ENCODE results near the gene VWCE. TPM values are rescaled to one million over a fixed set of nuclear protein-coding genes. Genes with fewer than 3 reads are reported as not detected.

Gene VWCE
- total RNA-seq, 2 experiments from 2014 or later, result 0.79 to 5.5 TPM

DNA sequence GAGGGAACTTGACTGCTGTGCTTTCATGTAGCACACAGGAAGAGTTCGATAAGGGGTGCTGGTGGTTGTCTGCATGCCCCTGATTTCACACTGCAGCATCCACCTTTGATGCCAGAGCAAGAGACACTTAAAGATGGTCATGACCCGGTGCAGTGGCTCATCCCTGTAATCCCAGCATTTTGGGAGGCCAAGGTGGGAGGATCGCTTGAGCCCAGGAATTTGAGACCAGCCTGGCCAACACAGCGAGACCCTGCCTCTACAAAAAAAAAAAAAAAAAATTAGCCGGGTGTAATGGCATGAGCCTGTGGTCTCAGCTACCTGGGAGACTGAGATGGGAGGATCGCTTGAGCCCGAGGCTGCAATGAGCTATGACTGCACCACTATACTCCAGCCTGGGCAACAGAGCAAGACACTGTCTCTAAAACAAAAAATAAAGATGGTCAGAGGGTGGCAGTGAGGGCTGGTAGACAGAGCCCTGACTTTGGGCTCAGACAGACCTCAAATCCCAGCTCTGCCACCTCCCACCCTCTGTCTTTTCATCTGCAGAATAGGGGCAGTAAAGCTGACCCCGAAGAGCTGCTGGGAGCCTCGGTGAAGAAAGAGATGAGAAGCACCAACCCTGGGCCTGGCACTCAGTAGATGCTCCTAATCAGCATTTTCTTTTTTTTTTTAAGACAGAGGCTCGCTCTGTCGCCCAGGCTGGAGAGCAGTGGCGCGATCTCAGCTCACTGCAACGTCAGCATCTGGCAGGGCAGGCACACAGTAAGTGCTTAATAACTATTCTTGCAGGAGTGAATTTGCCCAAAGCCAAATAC is 17.7 kb downstream of the VWCE start:
- no peaks in the 10 kb centered on the region for H3K36me3 ChIP-seq (ENCODE audit: insufficient read depth, low read length)
- no peak overlapping the region for H3K4me3 ChIP-seq (ENCODE audit: low read depth, low read length, poor library complexity, severe bottlenecking)
- no peak overlapping the region for H2AFZ ChIP-seq (ENCODE audit: low read length)
- no peak for DNase-seq (ENCODE audit: low spot score)
- no peak overlapping the region for H3K27ac ChIP-seq (ENCODE audit: low read depth, low read length, poor library complexity, severe bottlenecking)
- H3K9me3 ChIP-seq (ENCODE audit: low read length), result no peaks in the 10 kb centered on the region
- ChIA-PET POLR2A (interaction anchor here (0.7 kb wide), 1 partner anchor 12 kb away, joined by 3 read pairs; no protein-coding TSS in a partner anchor), CTCF (ENCODE audit: unreplicated experiment) (no interaction called here)
- no peaks in the 10 kb centered on the region for H3K79me2 ChIP-seq (ENCODE audit: insufficient read depth, low read depth, low read length)
- TF ChIP-seq, protein P1, sequence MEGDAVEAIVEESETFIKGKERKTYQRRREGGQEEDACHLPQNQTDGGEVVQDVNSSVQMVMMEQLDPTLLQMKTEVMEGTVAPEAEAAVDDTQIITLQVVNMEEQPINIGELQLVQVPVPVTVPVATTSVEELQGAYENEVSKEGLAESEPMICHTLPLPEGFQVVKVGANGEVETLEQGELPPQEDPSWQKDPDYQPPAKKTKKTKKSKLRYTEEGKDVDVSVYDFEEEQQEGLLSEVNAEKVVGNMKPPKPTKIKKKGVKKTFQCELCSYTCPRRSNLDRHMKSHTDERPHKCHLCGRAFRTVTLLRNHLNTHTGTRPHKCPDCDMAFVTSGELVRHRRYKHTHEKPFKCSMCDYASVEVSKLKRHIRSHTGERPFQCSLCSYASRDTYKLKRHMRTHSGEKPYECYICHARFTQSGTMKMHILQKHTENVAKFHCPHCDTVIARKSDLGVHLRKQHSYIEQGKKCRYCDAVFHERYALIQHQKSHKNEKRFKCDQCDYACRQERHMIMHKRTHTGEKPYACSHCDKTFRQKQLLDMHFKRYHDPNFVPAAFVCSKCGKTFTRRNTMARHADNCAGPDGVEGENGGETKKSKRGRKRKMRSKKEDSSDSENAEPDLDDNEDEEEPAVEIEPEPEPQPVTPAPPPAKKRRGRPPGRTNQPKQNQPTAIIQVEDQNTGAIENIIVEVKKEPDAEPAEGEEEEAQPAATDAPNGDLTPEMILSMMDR (conservative IDR thresholded peaks at IDR 0.05; ENCODE audit: low read length), result no peak
- TF ChIP-seq EZH2phosphoT487 (IDR thresholded peaks at IDR 0.05; ENCODE audit: borderline replicate concordance, low read depth, low read length), result no peak
- H3K4me2 ChIP-seq (ENCODE audit: low read length), result no peak overlapping the region
- no TSS peak for BruUV-seq (replicated peaks)
- H4K20me1 ChIP-seq (ENCODE audit: insufficient read depth, low read length), result no peaks in the 10 kb centered on the region
- H3K9me2 ChIP-seq (ENCODE audit: insufficient read depth, low read length), result no peaks in the 10 kb centered on the region
- H3K4me1 ChIP-seq (ENCODE audit: insufficient read depth, low read length, poor library complexity, severe bottlenecking), result no peaks in the 10 kb centered on the region
- intact Hi-C loops (cut with micrococcal nuclease; ENCODE audit: unreplicated experiment), result no loop called here

DNA sequence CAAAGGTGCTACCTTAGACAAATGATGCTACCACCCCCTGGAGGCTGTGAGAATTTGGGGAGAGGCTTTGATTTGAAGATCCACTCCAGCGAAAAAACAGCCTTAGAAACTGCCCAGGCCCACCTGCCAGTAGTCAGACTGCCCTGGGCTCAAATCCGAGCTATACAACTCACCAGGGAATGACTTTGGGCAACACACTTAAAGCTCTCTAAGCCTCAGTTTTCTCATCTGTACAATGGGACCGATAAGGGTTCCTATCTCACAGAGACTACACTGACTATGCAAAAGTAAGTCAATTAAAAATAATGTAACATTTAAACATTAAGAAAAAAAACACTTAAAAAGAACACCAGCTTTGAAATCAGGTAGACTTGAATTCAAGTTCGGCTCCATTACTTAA is 19.9 kb downstream of the VWCE start:
- Histone ChIP-seq H3K79me2 (ENCODE audit: insufficient read depth, low read depth, low read length) (no peaks in the 10 kb centered on the region), H3K36me3 (ENCODE audit: insufficient read depth, low read length) (no peaks in the 10 kb centered on the region), H3K4me1 (ENCODE audit: insufficient read depth, low read length, poor library complexity, severe bottlenecking) (no peaks in the 10 kb centered on the region), H4K20me1 (ENCODE audit: insufficient read depth, low read length) (no peaks in the 10 kb centered on the region), H3K27ac (ENCODE audit: low read depth, low read length, poor library complexity, severe bottlenecking) (no peak overlapping the region), H3K4me2 (ENCODE audit: low read length) (no peak overlapping the region), H2AFZ (ENCODE audit: low read length) (no peak overlapping the region), H3K9me3 (ENCODE audit: low read length) (no peaks in the 10 kb centered on the region), H3K9me2 (ENCODE audit: insufficient read depth, low read length) (no peaks in the 10 kb centered on the region), H3K4me3 (ENCODE audit: low read depth, low read length, poor library complexity, severe bottlenecking) (no peak overlapping the region)
- no peak for DNase-seq (ENCODE audit: low spot score)
- no TSS peak for BruUV-seq (replicated peaks)
- CTCF ChIA-PET (ENCODE audit: unreplicated experiment), result no interaction called here
- POLR2A ChIA-PET, result no interaction called here
- TF ChIP-seq, protein P1 (conservative IDR thresholded peaks at IDR 0.05; ENCODE audit: low read length), result 0 out of 2 replicates have a peak, but pooled peaks have one; percentile 19
- no peak for TF ChIP-seq EZH2phosphoT487 (IDR thresholded peaks at IDR 0.05; ENCODE audit: borderline replicate concordance, low read depth, low read length)
- intact Hi-C loops (cut with micrococcal nuclease; ENCODE audit: unreplicated experiment), result no loop called here

DNA sequence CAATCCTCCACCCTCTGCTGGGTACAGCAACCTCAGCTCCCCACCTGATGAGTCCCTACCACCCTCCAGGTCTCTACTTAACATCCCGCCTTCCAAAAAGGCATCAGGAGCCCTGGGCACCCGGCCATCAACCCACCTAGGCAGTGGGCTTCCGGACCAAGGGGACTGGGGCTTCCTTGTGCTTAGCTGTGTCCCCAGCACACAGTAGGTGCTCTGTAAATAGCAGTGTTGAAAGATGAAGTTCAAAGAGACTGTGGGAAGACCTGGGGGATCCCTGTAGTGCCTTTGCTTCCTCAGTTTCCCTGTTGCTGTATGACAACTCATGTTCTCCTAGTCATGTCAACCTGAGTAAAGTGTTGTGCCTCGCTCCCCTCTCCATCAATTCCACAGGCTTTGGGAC is 21.0 kb downstream of the VWCE start:
- no peaks in the 10 kb centered on the region for H3K36me3 ChIP-seq (ENCODE audit: insufficient read depth, low read length)
- BruUV-seq (replicated peaks), result no TSS peak
- no peak overlapping the region for H2AFZ ChIP-seq (ENCODE audit: low read length)
- H3K79me2 ChIP-seq (ENCODE audit: insufficient read depth, low read depth, low read length), result no peaks in the 10 kb centered on the region
- no peaks in the 10 kb centered on the region for H3K4me1 ChIP-seq (ENCODE audit: insufficient read depth, low read length, poor library complexity, severe bottlenecking)
- H3K4me3 ChIP-seq (ENCODE audit: low read depth, low read length, poor library complexity, severe bottlenecking), result no peak overlapping the region
- POLR2A ChIA-PET, result no interaction called here
- H3K27ac ChIP-seq (ENCODE audit: low read depth, low read length, poor library complexity, severe bottlenecking), result no peak overlapping the region
- no peaks in the 10 kb centered on the region for H3K9me3 ChIP-seq (ENCODE audit: low read length)
- DNase-seq (ENCODE audit: low spot score), result no peak
- no peaks in the 10 kb centered on the region for H3K9me2 ChIP-seq (ENCODE audit: insufficient read depth, low read length)
- H3K4me2 ChIP-seq (ENCODE audit: low read length), result no peak overlapping the region
- CTCF ChIA-PET (ENCODE audit: unreplicated experiment), result no interaction called here
- intact Hi-C loops (cut with micrococcal nuclease; ENCODE audit: unreplicated experiment), result no loop called here
- no peak for TF ChIP-seq EZH2phosphoT487 (IDR thresholded peaks at IDR 0.05; ENCODE audit: borderline replicate concordance, low read depth, low read length)
- TF ChIP-seq, protein P1 (conservative IDR thresholded peaks at IDR 0.05; ENCODE audit: low read length), result no peak
- H4K20me1 ChIP-seq (ENCODE audit: insufficient read depth, low read length), result no peaks in the 10 kb centered on the region

Measured in OCI-LY7 (cell line).